AG09309 (cell line): ENCODE data around the gene MAP2K2.
"Not testable (repeated sequence)": the region's sequence is repeated elsewhere in the genome, so short reads cannot be mapped to it uniquely, and the experiment has no call there.

Source experiments
- DNase-seq: peaks from one replicate; pipeline ENCODE4 v3.0.0-alpha.2; 2010; ENCODE audit warnings: low read depth
- H3K4me3 ChIP-seq: 2 replicates; pipeline ENCODE4 v1.5.1; 2011; ENCODE audit warnings: mild to moderate bottlenecking, low read depth, low read length, moderate library complexity; ENCODE audit not compliant: control insufficient read depth
- TF ChIP-seq, protein P1 (sequence below): IDR thresholded peaks from 2 replicates; pipeline ENCODE4 v1.5.1; 2011; ENCODE audit warnings: mild to moderate bottlenecking, low read depth, low read length, inconsistent platforms; ENCODE audit not compliant: insufficient read depth, control insufficient read depth; ENCODE audit errors: missing control alignments

The MAP2K2 gene

DNA sequence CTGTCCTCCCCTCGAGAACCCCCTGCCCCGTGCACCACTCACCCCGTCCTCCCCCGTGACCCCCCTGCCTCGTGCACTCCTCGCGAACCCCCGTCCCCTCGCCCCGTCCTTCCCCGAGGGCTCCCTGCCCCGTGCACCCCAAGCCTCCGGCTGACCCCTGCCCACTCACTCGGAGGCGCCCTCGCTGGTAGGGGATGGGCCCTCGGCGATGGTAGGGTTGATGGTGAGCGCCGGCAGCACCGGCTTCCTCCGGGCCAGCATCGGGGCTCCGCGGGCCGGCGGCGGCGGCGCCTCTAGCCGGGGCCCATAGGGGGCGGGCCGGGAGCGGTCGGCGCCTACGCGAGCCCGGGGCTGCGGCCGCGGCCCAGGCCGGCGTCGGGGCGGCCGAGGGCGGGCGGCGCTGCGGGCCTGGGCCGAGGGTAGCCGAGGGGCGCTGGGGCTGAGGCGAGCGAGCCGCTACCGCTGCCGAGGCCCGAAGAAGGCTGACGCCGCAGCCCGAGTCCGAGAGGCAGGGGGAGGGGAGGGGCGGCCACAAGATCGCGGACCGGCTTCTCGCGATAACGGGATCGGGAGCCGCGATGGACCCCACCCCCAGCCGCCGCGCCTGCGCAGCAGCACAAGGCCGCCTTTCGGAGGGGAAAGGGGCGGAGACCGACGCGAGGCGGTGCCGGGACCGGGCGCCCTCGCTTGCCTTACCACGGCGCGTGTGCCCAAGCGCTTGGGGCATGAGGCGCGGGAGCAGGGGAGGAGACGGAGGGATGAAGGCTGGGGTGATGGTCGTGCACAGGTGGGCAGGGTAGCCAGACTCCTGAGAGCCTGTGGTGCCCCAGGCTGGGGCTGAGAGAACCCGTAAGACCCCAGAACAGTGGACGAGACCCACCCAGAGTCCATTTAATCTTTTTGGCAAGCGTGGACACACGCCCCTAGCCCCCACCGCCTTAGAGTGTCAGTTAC, at the start of gene MAP2K2:
Gene MAP2K2 (minus strand): TSS at position 508 of the 954 bp plus-strand sequence. CDS start 247 bp downstream, at position 261.
- DNase-seq = peak; percentile 31
- H3K4me3 ChIP-seq = peak within 1 kb of the TSS; percentile 66

DNA sequence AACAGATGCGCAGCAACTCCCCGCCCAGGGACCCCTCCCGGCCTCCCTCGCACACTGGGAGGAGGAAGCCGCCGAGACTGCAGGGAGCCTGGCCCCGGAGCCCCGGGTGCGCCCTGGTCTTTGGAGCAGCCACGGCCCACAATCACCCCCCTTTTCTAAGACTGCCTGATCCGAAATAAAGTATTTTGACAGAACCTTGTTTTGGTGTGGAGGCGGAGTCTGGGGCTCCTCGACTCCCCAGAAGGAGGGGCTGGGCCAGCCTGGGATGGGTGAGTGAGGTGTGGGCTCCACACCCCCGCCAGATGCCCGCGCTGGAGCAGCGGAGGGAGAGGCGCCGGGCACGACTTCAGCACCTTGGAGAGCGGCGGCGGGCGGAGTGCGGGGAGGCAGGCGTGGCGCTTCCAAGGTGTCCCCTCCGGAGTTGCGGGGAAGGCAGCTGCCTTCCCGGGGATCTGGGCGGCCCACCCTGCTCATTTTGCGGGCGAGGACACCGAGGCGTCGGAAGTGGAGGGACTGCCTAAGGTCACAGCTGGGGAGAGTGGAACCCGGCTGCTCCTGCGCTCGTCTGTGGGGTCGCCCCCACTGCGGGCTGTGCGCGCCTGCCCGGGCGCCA, 49.0 kb upstream of the MAP2K2 start:
- no peak for DNase-seq
- H3K4me3 ChIP-seq = no peak overlapping the region
- TF ChIP-seq, protein P1, sequence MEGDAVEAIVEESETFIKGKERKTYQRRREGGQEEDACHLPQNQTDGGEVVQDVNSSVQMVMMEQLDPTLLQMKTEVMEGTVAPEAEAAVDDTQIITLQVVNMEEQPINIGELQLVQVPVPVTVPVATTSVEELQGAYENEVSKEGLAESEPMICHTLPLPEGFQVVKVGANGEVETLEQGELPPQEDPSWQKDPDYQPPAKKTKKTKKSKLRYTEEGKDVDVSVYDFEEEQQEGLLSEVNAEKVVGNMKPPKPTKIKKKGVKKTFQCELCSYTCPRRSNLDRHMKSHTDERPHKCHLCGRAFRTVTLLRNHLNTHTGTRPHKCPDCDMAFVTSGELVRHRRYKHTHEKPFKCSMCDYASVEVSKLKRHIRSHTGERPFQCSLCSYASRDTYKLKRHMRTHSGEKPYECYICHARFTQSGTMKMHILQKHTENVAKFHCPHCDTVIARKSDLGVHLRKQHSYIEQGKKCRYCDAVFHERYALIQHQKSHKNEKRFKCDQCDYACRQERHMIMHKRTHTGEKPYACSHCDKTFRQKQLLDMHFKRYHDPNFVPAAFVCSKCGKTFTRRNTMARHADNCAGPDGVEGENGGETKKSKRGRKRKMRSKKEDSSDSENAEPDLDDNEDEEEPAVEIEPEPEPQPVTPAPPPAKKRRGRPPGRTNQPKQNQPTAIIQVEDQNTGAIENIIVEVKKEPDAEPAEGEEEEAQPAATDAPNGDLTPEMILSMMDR = no peak

More for the DNA sequence above, at the start of gene MAP2K2:
- TF ChIP-seq, protein P1 = no peak

DNA sequence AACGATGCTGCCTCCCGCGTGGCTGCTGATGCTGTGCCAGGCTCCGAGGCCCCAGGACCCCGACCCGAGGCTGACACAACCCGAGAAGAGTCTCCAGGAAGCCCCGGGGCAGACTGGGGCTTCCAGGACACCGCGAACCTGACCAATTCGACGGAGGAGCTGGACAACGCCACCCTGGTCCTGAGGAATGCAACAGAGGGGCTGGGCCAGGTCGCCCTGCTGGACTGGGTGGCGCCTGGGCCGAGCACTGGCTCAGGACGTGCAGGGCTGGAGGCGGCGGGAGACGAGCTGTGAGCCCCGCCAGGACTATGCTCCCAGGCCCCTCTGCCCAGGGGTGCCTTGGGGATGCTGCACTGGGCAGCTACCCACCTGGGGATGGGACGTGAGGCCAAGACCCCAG, 47.8 kb upstream of the MAP2K2 start:
- TF ChIP-seq, protein P1 = no peak
- DNase-seq = no peak
- H3K4me3 ChIP-seq = no peak overlapping the region

DNA sequence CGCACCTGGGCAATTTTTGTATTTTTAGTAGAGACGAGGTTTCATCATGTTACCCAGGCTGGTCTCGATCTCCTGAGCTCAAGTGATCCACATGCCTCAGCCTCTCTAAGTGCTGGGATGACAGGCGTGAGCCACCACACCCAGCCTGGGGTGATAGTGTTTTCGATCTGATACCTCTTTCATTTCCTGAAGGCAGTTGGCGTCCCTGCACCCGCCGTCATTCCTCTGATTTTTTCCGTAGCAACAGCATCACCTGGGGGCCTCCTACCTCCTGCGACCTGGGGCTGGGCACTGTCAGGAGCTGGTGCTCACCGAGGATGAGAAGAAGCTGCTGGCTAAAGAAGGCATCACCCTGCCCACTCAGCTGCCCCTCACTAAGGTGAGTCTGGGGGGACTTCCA, 40.3 kb upstream of the MAP2K2 start:
- H3K4me3 ChIP-seq = no peak overlapping the region
- no peak for DNase-seq
- TF ChIP-seq, protein P1 = no peak

DNA sequence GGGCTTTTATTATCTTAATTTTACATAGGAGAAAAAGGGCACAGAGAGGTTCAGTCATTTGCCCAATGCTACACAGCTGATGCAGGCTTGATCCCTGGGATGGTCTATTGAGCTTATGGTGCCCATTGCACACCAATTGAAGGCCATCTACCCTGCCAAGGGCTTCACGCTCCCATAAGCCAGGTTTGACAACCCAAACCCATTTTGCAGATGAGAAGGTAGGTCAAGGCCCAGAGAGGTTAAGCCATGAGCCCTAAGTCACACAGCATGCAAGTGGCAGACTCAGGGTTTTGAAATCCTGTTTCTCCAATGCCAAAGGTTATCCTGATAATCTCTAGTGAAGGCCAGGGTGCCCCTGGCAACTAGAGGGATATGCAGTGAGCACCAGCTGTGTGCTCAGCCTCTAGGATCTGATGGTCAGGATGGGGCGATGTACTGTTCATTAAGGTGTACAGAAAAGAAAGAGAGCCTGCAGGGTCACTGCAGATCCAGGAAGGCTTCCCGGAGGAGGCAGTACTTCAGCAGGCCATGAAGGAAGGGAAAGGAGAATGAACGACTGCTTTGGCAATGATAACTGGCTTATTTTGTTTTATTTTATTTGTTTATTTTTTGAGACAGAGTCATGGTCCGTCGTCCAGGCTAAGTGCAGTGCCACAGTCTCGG, 37.6 kb upstream of the MAP2K2 start:
- H3K4me3 ChIP-seq = no peak overlapping the region
- TF ChIP-seq, protein P1 = no peak
- no peak for DNase-seq

DNA sequence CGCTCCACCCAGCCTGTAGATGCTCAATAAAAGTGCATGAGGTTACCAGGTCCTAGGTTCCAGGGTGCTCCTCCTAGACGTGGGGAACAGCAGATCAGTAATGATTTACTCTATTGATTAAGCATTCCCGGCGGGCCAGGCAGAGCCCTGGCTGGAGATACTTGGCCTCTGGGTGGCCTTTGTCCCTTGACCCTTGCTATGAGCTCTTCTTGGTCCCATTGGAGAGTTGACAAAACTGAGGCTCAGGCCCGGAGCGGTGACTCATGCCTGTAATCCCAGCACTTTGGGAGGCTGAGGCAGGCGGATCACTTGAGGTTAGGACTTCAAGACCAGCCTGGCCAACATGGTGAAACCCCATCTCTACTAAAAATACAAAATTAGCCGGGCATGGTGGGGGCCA, 34.0 kb upstream of the MAP2K2 start:
- DNase-seq, H3K4me3 ChIP-seq: not testable (repeated sequence)

DNA sequence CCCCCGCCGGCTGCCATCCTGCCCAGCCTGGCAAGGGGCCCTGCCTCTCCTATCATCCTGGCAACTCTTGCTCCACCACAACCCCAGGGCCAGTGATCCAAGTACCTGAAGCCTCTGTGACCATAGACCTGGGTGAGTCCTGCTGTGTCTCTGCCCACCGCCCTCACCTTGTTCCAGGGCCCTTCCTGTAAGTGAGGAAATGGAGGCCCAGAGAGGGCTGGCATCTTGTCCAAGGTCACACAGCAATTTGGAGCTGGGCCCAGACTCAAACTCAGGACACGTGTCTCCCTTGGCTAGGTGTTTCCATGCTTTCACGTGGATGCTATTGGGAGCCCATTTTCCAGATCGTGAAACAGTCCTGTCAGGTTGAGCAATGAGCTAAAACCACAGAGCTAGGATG, 33.2 kb upstream of the MAP2K2 start:
- DNase-seq = no peak
- TF ChIP-seq, protein P1 = no peak
- no peak overlapping the region for H3K4me3 ChIP-seq
